ENCODE measurements around the gene RPL31.

DNA sequence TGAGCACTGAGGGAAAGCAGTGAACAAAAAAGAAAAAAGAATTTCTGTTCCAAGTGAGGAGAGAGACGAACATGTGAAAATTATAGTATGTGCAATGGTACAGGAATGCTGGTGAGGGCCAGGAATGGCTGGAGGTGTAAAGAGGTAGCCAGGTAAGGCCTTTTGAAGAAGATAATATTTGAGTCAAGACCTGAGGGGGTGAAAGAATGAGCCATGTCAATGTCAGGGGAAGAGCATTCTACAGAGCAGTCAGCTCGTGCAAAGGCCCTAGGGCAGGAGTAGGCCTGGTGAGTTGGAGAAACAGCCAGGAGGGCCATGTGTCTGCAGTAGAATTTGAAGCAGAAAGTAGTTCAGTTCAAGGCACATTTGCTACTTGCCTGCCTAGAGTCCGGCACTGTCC lies 12.4 kb upstream of the RPL31 start:
- TF ChIP-seq, protein P1, sequence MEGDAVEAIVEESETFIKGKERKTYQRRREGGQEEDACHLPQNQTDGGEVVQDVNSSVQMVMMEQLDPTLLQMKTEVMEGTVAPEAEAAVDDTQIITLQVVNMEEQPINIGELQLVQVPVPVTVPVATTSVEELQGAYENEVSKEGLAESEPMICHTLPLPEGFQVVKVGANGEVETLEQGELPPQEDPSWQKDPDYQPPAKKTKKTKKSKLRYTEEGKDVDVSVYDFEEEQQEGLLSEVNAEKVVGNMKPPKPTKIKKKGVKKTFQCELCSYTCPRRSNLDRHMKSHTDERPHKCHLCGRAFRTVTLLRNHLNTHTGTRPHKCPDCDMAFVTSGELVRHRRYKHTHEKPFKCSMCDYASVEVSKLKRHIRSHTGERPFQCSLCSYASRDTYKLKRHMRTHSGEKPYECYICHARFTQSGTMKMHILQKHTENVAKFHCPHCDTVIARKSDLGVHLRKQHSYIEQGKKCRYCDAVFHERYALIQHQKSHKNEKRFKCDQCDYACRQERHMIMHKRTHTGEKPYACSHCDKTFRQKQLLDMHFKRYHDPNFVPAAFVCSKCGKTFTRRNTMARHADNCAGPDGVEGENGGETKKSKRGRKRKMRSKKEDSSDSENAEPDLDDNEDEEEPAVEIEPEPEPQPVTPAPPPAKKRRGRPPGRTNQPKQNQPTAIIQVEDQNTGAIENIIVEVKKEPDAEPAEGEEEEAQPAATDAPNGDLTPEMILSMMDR (conservative IDR thresholded peaks at IDR 0.05 in 1 of 2, IDR thresholded peaks at IDR 0.05 in 1 of 2; ENCODE audit: low read depth in 1 of 2, low read length in 2 of 2) = no peak
- no peak for TF ChIP-seq EZH2 (IDR thresholded peaks at IDR 0.05; ENCODE audit: low read length, missing control alignments)

Measured in fibroblast of lung (primary cell).